Activated T-helper 2 cell treated with anti-CD3 and anti-CD28 coated beads, Interferon-gamma antibody, Interleukin-2, Interleukin-4, amounts not matched to agents 10 μg/mL and 5 μg/mL and 100 μg/mL, durations not matched to agents 14 hours and 24 hours and 36 hours (primary cell): ENCODE data around the gene OR10J1. TPM values are rescaled to one million over a fixed set of nuclear protein-coding genes. Genes with fewer than 3 reads are reported as not detected.
"Not testable (repeated sequence)": the region's sequence is repeated elsewhere in the genome, so short reads cannot be mapped to it uniquely, and the experiment has no call there.

Experiments used
- DNase-seq: peaks from one replicate; pipeline ENCODE4 v3.0.0; 2021; ENCODE audit warnings: low spot score
- H3K27ac Mint-ChIP-seq: one replicate; pipeline ENCODE4 v1.8.0; 2021; ENCODE audit warnings: mixed read lengths
- H3K27me3 Mint-ChIP-seq: one replicate; pipeline ENCODE4 v1.8.0; 2021; ENCODE audit warnings: low read depth, mixed read lengths
- H3K36me3 Mint-ChIP-seq: one replicate; pipeline ENCODE4 v1.8.0; 2021; ENCODE audit warnings: low read depth, mixed read lengths
- H3K4me1 Mint-ChIP-seq: one replicate; pipeline ENCODE4 v1.8.0; 2021; ENCODE audit warnings: low read depth, mixed read lengths
- H3K4me3 Mint-ChIP-seq: one replicate; pipeline ENCODE4 v1.8.0; 2021; ENCODE audit warnings: low read depth, mild to moderate bottlenecking, moderate library complexity, mixed read lengths
- H3K9me3 Mint-ChIP-seq: one replicate; pipeline ENCODE4 v1.8.0; 2021; ENCODE audit warnings: mixed read lengths
- intact Hi-C: fragments of 100-400 bp; cut with micrococcal nuclease; formaldehyde crosslinking; loops from one replicate; pipeline ENCODE4 v1.15.1; 2023
- total RNA-seq: library from RNA; stranded (reverse); gene quantifications from 2 replicates; pipeline ENCODE4 v1.2.3, GENCODE V29; 2022

Gene OR10J1
- total RNA-seq, 1 donor from 2014 or later, result not detected

DNA sequence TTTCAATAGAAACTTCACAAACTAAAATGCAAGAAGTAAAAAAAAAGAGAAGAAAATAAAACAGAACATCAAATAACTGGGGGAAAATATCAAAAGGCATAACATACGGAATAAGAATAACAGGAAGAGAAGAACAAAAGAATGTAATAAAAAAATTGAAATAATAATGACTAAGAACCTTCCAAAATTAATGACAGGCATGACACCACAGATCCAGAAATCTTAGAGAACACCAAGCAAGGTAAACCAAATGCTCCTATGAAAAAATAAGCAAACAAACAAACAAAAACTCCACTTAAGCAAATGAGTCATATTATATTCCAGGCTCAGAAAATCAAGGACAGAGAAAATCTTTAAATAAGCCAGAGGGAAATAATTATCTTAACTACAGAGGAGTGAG is 8.7 kb downstream of the OR10J1 start:
- intact Hi-C loops, result no loop called here
- no peaks in the 10 kb centered on the region for H3K27me3 Mint-ChIP-seq
- no peak for DNase-seq
- H3K27ac Mint-ChIP-seq, result no peak overlapping the region
- no peak overlapping the region for H3K4me3 Mint-ChIP-seq
- H3K36me3 Mint-ChIP-seq, result no peaks in the 10 kb centered on the region
- no peaks in the 10 kb centered on the region for H3K4me1 Mint-ChIP-seq
- H3K9me3 Mint-ChIP-seq, result peaks cover 13% of the 10 kb centered on the region

DNA sequence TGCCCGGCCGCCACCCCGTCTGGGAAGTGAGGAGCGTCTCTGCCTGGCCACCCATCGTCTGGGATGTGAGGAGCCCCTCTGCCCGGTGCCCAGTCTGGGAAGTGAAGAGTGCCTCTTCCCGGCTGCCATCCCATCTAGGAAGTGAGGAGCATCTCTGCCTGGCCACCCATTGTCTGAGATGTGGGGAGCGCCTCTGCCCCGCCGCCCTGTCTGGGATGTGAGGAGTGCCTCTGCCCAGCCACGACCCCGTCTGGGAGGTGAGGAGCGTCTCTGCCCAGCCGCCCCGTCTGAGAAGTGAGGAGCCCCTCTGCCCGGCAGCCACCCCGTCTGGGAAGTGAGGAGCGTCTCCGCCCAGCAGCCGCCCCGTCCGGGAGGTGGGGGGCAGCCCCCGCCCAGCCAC is 10.1 kb downstream of the OR10J1 start:
- not testable (repeated sequence) for H3K27ac Mint-ChIP-seq, H3K4me1 Mint-ChIP-seq
- peaks cover 13% of the 10 kb centered on the region for H3K9me3 Mint-ChIP-seq

DNA sequence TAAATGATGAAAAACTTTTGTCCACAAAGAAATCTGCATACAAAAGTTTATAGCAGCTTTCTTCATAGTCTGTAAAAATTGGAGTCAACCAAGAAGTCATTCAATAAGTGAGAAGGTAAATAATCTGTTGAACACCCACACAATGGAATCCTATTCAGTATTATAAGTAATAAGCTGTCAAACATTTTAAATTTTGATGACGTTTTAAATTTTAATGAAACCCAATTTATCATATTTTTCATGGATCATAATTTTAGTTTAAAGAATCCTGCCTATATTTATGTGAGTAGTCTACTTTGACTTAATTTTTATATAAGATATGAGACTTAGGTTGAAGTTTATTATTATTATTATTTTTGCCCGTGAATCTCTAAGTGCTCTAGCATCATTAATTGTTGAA is 20.0 kb downstream of the OR10J1 start:
- DNase-seq, result no peak
- Mint-ChIP-seq H3K4me3 (no peak overlapping the region), H3K4me1 (no peaks in the 10 kb centered on the region), H3K27ac (no peak overlapping the region), H3K9me3 (peaks cover 17% of the 10 kb centered on the region), H3K36me3 (no peaks in the 10 kb centered on the region), H3K27me3 (no peaks in the 10 kb centered on the region)
- intact Hi-C loops, result no loop called here

More for the DNA sequence above, 10.1 kb downstream of the OR10J1 start:
- H3K4me3 Mint-ChIP-seq, H3K27me3 Mint-ChIP-seq, H3K36me3 Mint-ChIP-seq, intact Hi-C loops, DNase-seq: not testable (repeated sequence)

DNA sequence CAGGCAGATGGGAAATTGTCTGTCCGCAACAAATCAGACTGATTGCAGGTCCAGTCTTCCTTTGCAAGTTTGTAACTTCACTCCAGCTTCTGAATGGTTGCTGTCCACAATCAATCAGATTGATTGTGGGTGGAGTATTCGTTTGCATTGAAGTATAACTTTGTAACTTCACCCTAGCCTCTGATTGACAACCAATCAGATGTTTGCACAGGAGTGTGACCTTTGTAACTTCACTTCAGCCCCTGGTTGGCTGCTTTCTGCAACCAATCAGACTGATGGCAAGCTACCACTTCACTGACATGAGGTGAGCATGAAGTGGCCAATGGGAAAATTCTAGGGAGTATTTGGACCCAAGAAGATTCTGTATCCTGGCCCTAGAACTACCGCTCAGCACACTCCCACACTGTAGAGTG is 25.7 kb downstream of the OR10J1 start:
- H3K4me3 Mint-ChIP-seq, result no peak overlapping the region
- H3K36me3 Mint-ChIP-seq, result no peaks in the 10 kb centered on the region
- intact Hi-C loops, result no loop called here
- H3K9me3 Mint-ChIP-seq, result peaks cover 17% of the 10 kb centered on the region
- no peak for DNase-seq
- no peaks in the 10 kb centered on the region for H3K4me1 Mint-ChIP-seq
- no peak overlapping the region for H3K27ac Mint-ChIP-seq
- H3K27me3 Mint-ChIP-seq, result no peaks in the 10 kb centered on the region

DNA sequence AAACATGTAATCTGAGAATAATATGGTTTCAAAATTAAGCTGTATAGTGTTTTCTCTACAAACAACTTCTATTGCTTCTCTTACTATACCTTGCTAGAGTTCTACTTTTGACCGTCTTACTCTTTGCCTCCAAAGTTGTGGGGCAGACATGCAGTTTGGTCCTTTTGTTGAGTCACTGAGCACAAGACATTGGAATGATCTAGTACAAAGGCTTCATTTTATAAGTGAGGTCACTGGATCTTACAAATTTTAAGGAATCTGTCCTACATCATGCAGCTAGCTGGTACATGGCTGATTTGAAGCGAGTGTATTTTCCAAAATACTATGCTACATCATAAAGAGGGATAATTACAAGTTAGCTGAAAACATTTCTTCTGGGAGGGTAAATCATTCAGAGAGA is 28.8 kb downstream of the OR10J1 start:
- no peaks in the 10 kb centered on the region for H3K27me3 Mint-ChIP-seq
- H3K4me1 Mint-ChIP-seq, result no peaks in the 10 kb centered on the region
- no peaks in the 10 kb centered on the region for H3K9me3 Mint-ChIP-seq
- no peaks in the 10 kb centered on the region for H3K36me3 Mint-ChIP-seq
- DNase-seq, result no peak
- no peak overlapping the region for H3K27ac Mint-ChIP-seq
- H3K4me3 Mint-ChIP-seq, result no peak overlapping the region
- intact Hi-C loops, result no loop called here

DNA sequence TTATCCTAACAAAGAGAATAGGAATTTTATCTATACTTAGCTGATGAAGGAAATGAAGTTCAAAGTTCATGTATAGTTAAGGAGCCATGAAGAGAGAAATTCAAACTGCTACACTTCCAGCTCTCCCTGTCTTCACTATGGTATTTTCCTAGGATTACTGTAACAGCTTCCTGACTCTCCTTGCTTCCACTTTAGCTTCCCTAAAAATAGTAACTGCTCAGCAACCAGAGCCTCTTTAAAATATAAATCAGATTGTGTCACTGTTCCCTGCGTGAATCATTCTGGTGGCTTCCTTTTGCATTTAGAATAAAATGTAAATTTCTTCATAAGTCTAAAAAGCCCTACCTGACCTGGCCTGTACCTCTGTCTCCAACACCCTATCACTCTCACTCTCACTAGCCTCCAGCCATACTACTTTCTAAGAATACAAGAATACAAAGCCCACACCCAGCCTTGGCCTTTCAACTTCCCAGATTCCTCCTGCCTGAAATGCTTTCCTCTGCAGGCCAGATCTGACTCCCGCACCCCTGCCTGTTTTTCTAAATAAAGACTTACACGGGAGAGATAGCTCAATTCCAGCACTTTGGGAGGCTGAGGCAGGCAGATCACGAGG is 30.5 kb downstream of the OR10J1 start:
- no peaks in the 10 kb centered on the region for H3K27me3 Mint-ChIP-seq
- no peak overlapping the region for H3K27ac Mint-ChIP-seq
- H3K4me3 Mint-ChIP-seq, result no peak overlapping the region
- DNase-seq, result no peak
- no peaks in the 10 kb centered on the region for H3K9me3 Mint-ChIP-seq
- intact Hi-C loops, result no loop called here
- H3K36me3 Mint-ChIP-seq, result no peaks in the 10 kb centered on the region
- H3K4me1 Mint-ChIP-seq, result no peaks in the 10 kb centered on the region

DNA sequence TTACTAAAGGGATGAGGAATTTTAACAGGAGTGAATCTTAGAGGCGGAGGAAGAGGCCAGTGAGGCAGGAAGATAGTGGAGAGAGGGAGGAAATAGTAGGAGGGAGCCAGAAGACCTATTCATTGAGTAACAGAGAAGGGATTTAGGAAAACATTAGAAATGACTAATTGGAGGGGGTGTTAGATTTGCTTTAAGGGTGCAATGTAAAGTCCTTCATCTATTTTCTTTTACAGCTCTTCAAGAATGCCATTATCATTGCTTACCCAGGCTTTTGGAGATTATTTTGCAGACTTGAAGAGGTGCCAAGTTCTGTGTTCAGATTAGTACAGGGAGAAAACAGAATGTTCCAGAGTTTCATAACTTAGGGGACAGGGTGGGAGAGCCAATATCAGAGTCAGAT is 33.8 kb downstream of the OR10J1 start:
- Mint-ChIP-seq H3K4me1 (no peaks in the 10 kb centered on the region), H3K4me3 (no peak overlapping the region), H3K27me3 (no peaks in the 10 kb centered on the region), H3K36me3 (no peaks in the 10 kb centered on the region), H3K27ac (no peak overlapping the region), H3K9me3 (no peaks in the 10 kb centered on the region)
- intact Hi-C loops, result no loop called here
- DNase-seq, result no peak

DNA sequence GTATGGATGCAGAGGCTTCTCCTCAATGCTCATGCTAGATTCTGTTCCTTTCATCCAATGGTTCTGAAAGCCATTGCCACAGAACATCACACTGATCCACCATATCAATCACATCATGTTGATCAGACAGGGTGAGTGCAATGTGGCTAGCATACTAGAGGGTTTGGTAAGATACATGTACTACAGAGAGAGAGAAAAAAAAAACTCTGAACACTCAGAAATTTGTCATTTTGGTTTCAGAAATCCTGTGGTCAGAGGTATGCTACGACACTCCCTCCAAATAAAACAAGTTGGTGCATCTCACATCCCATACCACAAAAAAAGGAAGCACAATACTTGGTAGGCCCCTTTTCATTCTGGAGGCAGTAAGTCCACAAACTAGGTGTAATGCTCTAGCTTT is 35.4 kb downstream of the OR10J1 start:
- DNase-seq, result no peak
- no peaks in the 10 kb centered on the region for H3K4me1 Mint-ChIP-seq

DNA sequence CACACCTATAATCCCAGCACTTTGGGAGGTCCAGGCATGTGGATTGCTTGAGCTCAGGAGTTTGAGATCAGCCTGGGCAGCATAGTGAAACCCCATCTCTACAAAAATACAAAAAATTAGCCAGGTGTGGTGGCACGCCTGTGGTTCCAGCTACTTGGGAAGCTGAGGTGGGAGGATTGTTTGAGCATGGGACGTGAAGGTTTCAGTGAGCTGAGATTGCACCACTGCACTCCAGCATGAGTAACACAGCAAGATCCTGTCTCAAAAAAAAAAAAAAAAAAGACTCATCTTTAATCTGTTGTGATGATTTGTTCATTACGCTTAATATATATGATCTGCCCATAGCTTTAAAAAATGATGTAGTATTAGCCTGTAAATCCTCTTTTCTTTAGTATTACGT is 44.0 kb downstream of the OR10J1 start:
- no peaks in the 10 kb centered on the region for H3K4me1 Mint-ChIP-seq
- intact Hi-C loops, result no loop called here
- H3K27me3 Mint-ChIP-seq, result no peaks in the 10 kb centered on the region
- DNase-seq, result no peak
- no peak overlapping the region for H3K4me3 Mint-ChIP-seq
- H3K27ac Mint-ChIP-seq, result no peak overlapping the region
- H3K36me3 Mint-ChIP-seq, result no peaks in the 10 kb centered on the region
- no peaks in the 10 kb centered on the region for H3K9me3 Mint-ChIP-seq

More for the DNA sequence above, 35.4 kb downstream of the OR10J1 start:
- Mint-ChIP-seq H3K36me3 (no peaks in the 10 kb centered on the region), H3K4me3 (no peak overlapping the region), H3K27ac (no peak overlapping the region), H3K9me3 (no peaks in the 10 kb centered on the region), H3K27me3 (no peaks in the 10 kb centered on the region)
- intact Hi-C loops, result no loop called here

Other genes starting within 250 kb of the OR10J1 start
- gene ACKR1, start 234.8 kb upstream of the OR10J1 start, total RNA-seq, result not detected in 2 replicates
- gene FCER1A, start 137.4 kb upstream of the OR10J1 start, total RNA-seq, result not detected in 2 replicates
- not detected in 2 replicates for gene OR10J4, start 7.5 kb upstream of the OR10J1 start, total RNA-seq
- not detected in 2 replicates for gene OR10J5, start 96.3 kb downstream of the OR10J1 start, total RNA-seq
- gene APCS, start 148.1 kb downstream of the OR10J1 start, total RNA-seq, result not detected in 2 replicates